ENCODE results near the gene CAD. TPM values are rescaled to one million over a fixed set of nuclear protein-coding genes. Genes with fewer than 3 reads are reported as not detected.

CAD gene
- total RNA-seq, 4 donors from 2014 or later: 5.9 to 47.2 (median 31.3) TPM

- Histone ChIP-seq H3K4me1 (no peaks in the 10 kb centered on the region), H3K36me3 (no peaks in the 10 kb centered on the region), H3K27me3 (peaks cover 0 to 12% of the 10 kb centered on the region in 2 donors), H3K27ac (no peak overlapping the region), H3K9me3 (no peaks in the 10 kb centered on the region), H3K4me3 (no peak overlapping the region)
- no peak for DNase-seq
- TF ChIP-seq POLR2A (IDR thresholded peaks at IDR 0.05): no peak
- TF ChIP-seq, protein P1, sequence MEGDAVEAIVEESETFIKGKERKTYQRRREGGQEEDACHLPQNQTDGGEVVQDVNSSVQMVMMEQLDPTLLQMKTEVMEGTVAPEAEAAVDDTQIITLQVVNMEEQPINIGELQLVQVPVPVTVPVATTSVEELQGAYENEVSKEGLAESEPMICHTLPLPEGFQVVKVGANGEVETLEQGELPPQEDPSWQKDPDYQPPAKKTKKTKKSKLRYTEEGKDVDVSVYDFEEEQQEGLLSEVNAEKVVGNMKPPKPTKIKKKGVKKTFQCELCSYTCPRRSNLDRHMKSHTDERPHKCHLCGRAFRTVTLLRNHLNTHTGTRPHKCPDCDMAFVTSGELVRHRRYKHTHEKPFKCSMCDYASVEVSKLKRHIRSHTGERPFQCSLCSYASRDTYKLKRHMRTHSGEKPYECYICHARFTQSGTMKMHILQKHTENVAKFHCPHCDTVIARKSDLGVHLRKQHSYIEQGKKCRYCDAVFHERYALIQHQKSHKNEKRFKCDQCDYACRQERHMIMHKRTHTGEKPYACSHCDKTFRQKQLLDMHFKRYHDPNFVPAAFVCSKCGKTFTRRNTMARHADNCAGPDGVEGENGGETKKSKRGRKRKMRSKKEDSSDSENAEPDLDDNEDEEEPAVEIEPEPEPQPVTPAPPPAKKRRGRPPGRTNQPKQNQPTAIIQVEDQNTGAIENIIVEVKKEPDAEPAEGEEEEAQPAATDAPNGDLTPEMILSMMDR (IDR thresholded peaks at IDR 0.05): no peak
- intact Hi-C loops (cut with DNase I; ENCODE audit: low total_unique reads): no loop called here
Observed at GRCh38 chr2:27251766-27252165, 34.6 kb downstream of the CAD start.

- H3K27ac ChIP-seq: no peak overlapping the region
- peaks cover 0 to 12% of the 10 kb centered on the region in 2 donors for H3K27me3 ChIP-seq
- DNase-seq: no peak
- H3K4me1 ChIP-seq: no peaks in the 10 kb centered on the region
- no peak overlapping the region for H3K4me3 ChIP-seq
- intact Hi-C loops (cut with DNase I; ENCODE audit: low total_unique reads): no loop called here
- H3K9me3 ChIP-seq: no peaks in the 10 kb centered on the region
- no peaks in the 10 kb centered on the region for H3K36me3 ChIP-seq
- no peak for TF ChIP-seq POLR2A (IDR thresholded peaks at IDR 0.05)
- TF ChIP-seq, protein P1 (IDR thresholded peaks at IDR 0.05): no peak
Observed at GRCh38 chr2:27255187-27255586, 38.0 kb downstream of the CAD start.

DNA sequence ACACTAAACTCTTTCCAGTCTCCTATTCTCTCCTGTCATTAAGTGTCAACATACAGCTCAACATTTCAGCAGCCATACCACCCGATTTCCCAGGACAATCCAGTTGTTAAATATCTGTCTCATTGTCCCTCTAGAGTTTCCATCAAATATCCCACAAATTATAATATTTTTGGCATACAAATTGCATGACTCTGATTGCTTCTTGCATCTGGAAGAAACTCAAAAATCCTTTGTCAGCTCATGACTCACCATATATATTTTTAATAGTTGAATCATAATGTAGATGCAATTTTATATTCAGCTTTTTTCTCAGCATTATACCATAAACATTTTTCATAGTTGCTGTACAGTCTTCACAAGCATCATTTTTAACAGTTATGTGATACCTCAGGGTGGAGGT, 38.5 kb downstream of the CAD start:
- H3K27ac ChIP-seq: no peak overlapping the region
- no peaks in the 10 kb centered on the region for H3K4me1 ChIP-seq
- H3K9me3 ChIP-seq: no peaks in the 10 kb centered on the region
- peaks cover 0 to 12% of the 10 kb centered on the region in 2 donors for H3K27me3 ChIP-seq
- no peaks in the 10 kb centered on the region for H3K36me3 ChIP-seq
- intact Hi-C loops (cut with DNase I; ENCODE audit: low total_unique reads): no loop called here
- H3K4me3 ChIP-seq: no peak overlapping the region
- no peak for DNase-seq
- TF ChIP-seq POLR2A (IDR thresholded peaks at IDR 0.05): no peak
- TF ChIP-seq, protein P1 (IDR thresholded peaks at IDR 0.05): no peak

DNA sequence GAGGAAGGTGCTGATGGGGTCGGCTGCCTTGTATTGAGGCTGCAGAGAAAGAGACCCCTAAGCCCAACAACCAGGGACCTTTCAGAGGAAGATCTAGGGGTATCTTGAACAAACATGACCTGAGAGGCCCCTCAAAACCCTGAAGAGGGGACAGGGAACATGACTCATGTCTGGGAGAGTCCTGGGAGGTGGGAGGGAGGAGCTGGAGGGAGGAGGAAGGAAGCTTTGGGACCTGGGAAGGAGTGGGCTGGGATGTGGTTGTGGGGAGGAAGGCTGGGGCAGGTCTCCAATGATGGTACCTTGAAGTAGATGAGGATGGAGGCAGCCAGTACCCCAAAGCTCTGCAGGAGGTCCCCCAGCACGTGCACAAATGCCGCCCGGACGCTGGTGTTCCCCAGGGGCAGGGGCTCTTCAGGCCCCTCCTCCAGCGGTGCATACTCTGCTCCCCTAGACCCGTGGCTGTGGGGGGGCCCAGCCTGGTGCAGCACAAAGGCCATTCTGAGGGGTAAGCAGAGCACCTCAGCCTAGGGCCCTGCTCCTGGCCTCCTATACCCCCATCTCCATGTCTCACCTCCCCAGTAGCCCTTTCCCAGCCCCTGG, 39.8 kb downstream of the CAD start:
- no peak for TF ChIP-seq POLR2A (IDR thresholded peaks at IDR 0.05)
- TF ChIP-seq, protein P1 (IDR thresholded peaks at IDR 0.05): no peak
- intact Hi-C loops (cut with DNase I; ENCODE audit: low total_unique reads): no loop called here
- Histone ChIP-seq H3K4me1 (peaks cover 0 to 3% of the 10 kb centered on the region in 2 donors), H3K27me3 (peaks cover 4 to 15% of the 10 kb centered on the region in 2 donors), H3K36me3 (no peaks in the 10 kb centered on the region), H3K4me3 (no peak overlapping the region), H3K27ac (no peak overlapping the region), H3K9me3 (no peaks in the 10 kb centered on the region)
- DNase-seq: no peak

DNA sequence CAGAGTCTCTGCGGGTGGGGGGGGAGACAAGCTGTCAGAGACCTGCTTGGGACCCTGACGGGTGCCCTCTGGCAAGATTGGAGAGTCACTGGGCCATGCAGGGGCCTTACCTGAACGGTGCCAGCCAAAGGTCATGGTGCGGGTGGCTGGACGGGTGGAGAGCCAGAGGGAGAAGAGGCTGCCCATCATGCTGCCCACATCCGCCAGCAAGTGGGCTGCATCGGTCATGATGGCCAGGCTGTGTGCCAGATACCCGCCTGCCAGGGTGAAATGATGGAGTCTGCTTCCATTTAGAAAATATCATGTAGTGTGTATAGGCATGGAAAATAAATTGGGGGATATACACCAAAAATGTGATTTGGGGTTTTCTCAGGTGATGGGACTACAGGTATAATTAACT, 40.9 kb downstream of the CAD start:
- Histone ChIP-seq H3K9me3 (no peaks in the 10 kb centered on the region), H3K36me3 (no peaks in the 10 kb centered on the region), H3K4me3 (no peak overlapping the region), H3K4me1 (peaks cover 0 to 12% of the 10 kb centered on the region in 2 donors), H3K27ac (no peak overlapping the region), H3K27me3 (peaks cover 13 to 15% of the 10 kb centered on the region in 2 donors)
- TF ChIP-seq, protein P1 (IDR thresholded peaks at IDR 0.05): no peak
- no peak for TF ChIP-seq POLR2A (IDR thresholded peaks at IDR 0.05)
- intact Hi-C loops (cut with DNase I; ENCODE audit: low total_unique reads): no loop called here
- DNase-seq: no peak

All from uterus (tissue), 4 donors.